CD4-positive, alpha-beta T cell treated with Interleukin-21 for 1 hour (primary cell): ENCODE results near the gene VWA8.
"Not testable (repeated sequence)": the region's sequence is repeated elsewhere in the genome, so short reads cannot be mapped to it uniquely, and the experiment has no call there.

Source experiments
- DNase-seq: peaks from one replicate; pipeline ENCODE4 v3.0.0-alpha.2; 2020

VWA8 gene

GRCh38 chr13:41641429-41641828 lies 319.5 kb downstream of the VWA8 start:
- no peak for DNase-seq

- no peak for DNase-seq
Measured at GRCh38 chr13:41639955-41640780, 320.7 kb downstream of the VWA8 start.

- no peak for DNase-seq
Measured at GRCh38 chr13:41639237-41639904, 321.5 kb downstream of the VWA8 start.

- no peak for DNase-seq
Measured at GRCh38 chr13:41637586-41637985, 323.3 kb downstream of the VWA8 start.

GRCh38 chr13:41637032-41637431 lies 323.9 kb downstream of the VWA8 start:
- not testable (repeated sequence) for DNase-seq

- DNase-seq, result not testable (repeated sequence)
Measured at GRCh38 chr13:41636590-41636989, 324.3 kb downstream of the VWA8 start.

- no peak for DNase-seq
Measured at GRCh38 chr13:41634407-41634806, 326.5 kb downstream of the VWA8 start.

- DNase-seq, result no peak
Measured at GRCh38 chr13:41633776-41634175, 327.1 kb downstream of the VWA8 start.

- DNase-seq, result no peak
Measured at GRCh38 chr13:41631296-41631965, 329.5 kb downstream of the VWA8 start.

GRCh38 chr13:41627425-41627824 lies 333.5 kb downstream of the VWA8 start:
- DNase-seq, result no peak

GRCh38 chr13:41624041-41624440 lies 336.9 kb downstream of the VWA8 start:
- no peak for DNase-seq

GRCh38 chr13:41622432-41623429 lies 338.2 kb downstream of the VWA8 start:
- DNase-seq, result no peak

GRCh38 chr13:41621716-41622431 lies 339.0 kb downstream of the VWA8 start:
- no peak for DNase-seq

GRCh38 chr13:41617633-41618032 lies 343.3 kb downstream of the VWA8 start:
- DNase-seq, result not testable (repeated sequence)

- no peak for DNase-seq
Measured at GRCh38 chr13:41616151-41616550, 344.8 kb downstream of the VWA8 start.

- no peak for DNase-seq
Measured at GRCh38 chr13:41615528-41615855, 345.4 kb downstream of the VWA8 start.

- no peak for DNase-seq
Measured at GRCh38 chr13:41614671-41615527, 346.0 kb downstream of the VWA8 start.

GRCh38 chr13:41613984-41614661 lies 346.8 kb downstream of the VWA8 start:
- DNase-seq, result no peak

- DNase-seq, result no peak
Measured at GRCh38 chr13:41613471-41613870, 347.4 kb downstream of the VWA8 start.

- DNase-seq, result no peak
Measured at GRCh38 chr13:41611385-41611784, 349.5 kb downstream of the VWA8 start.
